K562 (cell line): ENCODE results near the gene CLEC19A. TPM values are rescaled to one million over a fixed set of nuclear protein-coding genes. Genes with fewer than 3 reads are reported as not detected.
A peak's percentile ranks its signal among the peaks of the same experiment; 100 is the strongest.

Experiments used
- ATAC-seq: fragments of 200-7000 bp; cut with Tn5 transposase; 3 replicates; pipeline ENCODE4 v1.9.1; 2020; ENCODE audit warnings: moderate library complexity
- BruUV-seq: library from RNA; stranded (reverse); fragments of 400-500 nt; replicated peaks from 2 replicates; lab custom pipeline; 2021; lab: Mats Ljungman, UMichigan
- CTCF ChIA-PET: fragments of 300-600 bp; formaldehyde crosslinking; extraction: SDS; loops from one replicate; lab custom pipeline; 2021; ENCODE audit warnings: low intra/inter-chr PET ratio; lab: Yijun Ruan, JAX
- POLR2A ChIA-PET: fragments of 300-600, 350-650 bp; sonication (Branson Sonifier 250); formaldehyde crosslinking; extraction: SDS; loops from one replicate; lab custom pipeline; 2021; ENCODE audit warnings: antibody characterized with exemption, inconsistent platforms; lab: Yijun Ruan, JAX
- DNase-seq, 4 experiments: peaks; one replicate each; pipeline versions ENCODE4 v3.0.0 to v3.0.0-alpha.2; 2011 to 2018; ENCODE audit warnings: low spot score in 3 of 4, mixed read lengths in 3 of 4; ENCODE audit errors: extremely low read depth in 1 of 4
- FAIRE-seq: peaks from 2 replicates; lab custom pipeline; 2011; peaks lifted over from hg19 to GRCh38; lab: Jason Lieb, UNC
- H2AFZ ChIP-seq: 2 replicates; pipeline ENCODE4 v1.6.0; 2011; ENCODE audit warnings: low read depth, low read length, control low read depth, inconsistent platforms
- H3K27ac ChIP-seq: fragments of 200-600 bp; 3 replicates; pipeline ENCODE4 v1.8.0; 2011; ENCODE audit warnings: low read depth, mild to moderate bottlenecking, control low read depth, inconsistent platforms, low read length, moderate library complexity, mixed read lengths; ENCODE audit errors: extremely low read depth
- H3K27me3 ChIP-seq, 2 experiments: fragments of 300-600 bp in 1 of 2; 2 replicates in 1 of 2; 3 replicates in 1 of 2; pipeline versions ENCODE4 v1.6.0 to v1.8.0; 2011; ENCODE audit warnings: inconsistent platforms in 2 of 2, low read length in 2 of 2, mild to moderate bottlenecking in 1 of 2, mixed read lengths in 1 of 2, moderate library complexity in 1 of 2; ENCODE audit not compliant: control insufficient read depth in 2 of 2, insufficient read depth in 2 of 2
- H3K36me3 ChIP-seq: fragments of 300-600 bp; 3 replicates; pipeline ENCODE4 v1.8.0; 2011; ENCODE audit warnings: mild to moderate bottlenecking, low read length, inconsistent platforms; ENCODE audit not compliant: control insufficient read depth, insufficient read depth
- H3K4me1 ChIP-seq, 2 experiments: fragments of 200-600 bp in 1 of 2; replicated peaks in 1 of 2; 2 replicates in 1 of 2; 3 replicates in 1 of 2; pipeline versions ENCODE4 v1.5.1 to v1.8.0; 2011; ENCODE audit warnings: inconsistent platforms in 2 of 2, low read length in 2 of 2, mild to moderate bottlenecking in 1 of 2, mixed read lengths in 1 of 2, moderate library complexity in 1 of 2; ENCODE audit not compliant: control insufficient read depth in 2 of 2, insufficient read depth in 2 of 2
- H3K4me2 ChIP-seq: 2 replicates; pipeline ENCODE4 v1.6.1; 2011; ENCODE audit warnings: low read length, control low read depth, inconsistent platforms, mixed read lengths; ENCODE audit not compliant: insufficient read depth
- H3K4me3 ChIP-seq: fragments of 200-600 bp; sonication (generic), shearing (Covaris generic); 2 replicates; pipeline ENCODE4 v1.5.1; 2016; ENCODE audit warnings: control low read depth, inconsistent platforms
- H3K79me2 ChIP-seq: fragments of 200-600 bp; 3 replicates; pipeline ENCODE4 v1.8.0; 2011; ENCODE audit warnings: low read length, inconsistent platforms; ENCODE audit not compliant: control insufficient read depth, insufficient read depth
- H3K9ac ChIP-seq, 2 experiments: 2 replicates each; pipeline versions ENCODE4 v1.6.0 to v1.6.1; 2011; ENCODE audit warnings: low read depth in 2 of 2, low read length in 2 of 2, control low read depth in 1 of 2, inconsistent platforms in 1 of 2, mild to moderate bottlenecking in 1 of 2, mixed read lengths in 1 of 2; ENCODE audit not compliant: insufficient read depth in 1 of 2
- H3K9me1 ChIP-seq: one replicate; pipeline ENCODE4 v1.6.0; 2011; ENCODE audit warnings: inconsistent platforms, mild to moderate bottlenecking, low read length, moderate library complexity; ENCODE audit not compliant: control insufficient read depth, insufficient read depth
- H3K9me3 ChIP-seq: replicated peaks from 2 replicates; pipeline ENCODE4 v1.5.1; 2011; ENCODE audit warnings: low read depth, low read length, inconsistent platforms; ENCODE audit not compliant: control insufficient read depth, insufficient read depth
- H4K20me1 ChIP-seq: replicated peaks from 2 replicates; pipeline ENCODE4 v1.6.1; 2011; ENCODE audit warnings: low read length, inconsistent platforms, mixed read lengths; ENCODE audit not compliant: control insufficient read depth, insufficient read depth
- ATF4 ChIP-seq: fragments of 450-650 bp; formaldehyde crosslinking; IDR thresholded peaks from 2 replicates; pipeline ENCODE4 v1.4.0; 2022; ENCODE audit warnings: mild to moderate bottlenecking, moderate library complexity
- CGGBP1 ChIP-seq: fragments of 250-450 bp; sonication (Bioruptor Pico); IDR thresholded peaks from 2 replicates; pipeline ENCODE4 v1.9.0; 2021; ENCODE audit warnings: mild to moderate bottlenecking
- DEAF1 ChIP-seq: fragments of 450-650 bp; formaldehyde crosslinking; IDR thresholded peaks from 2 replicates; pipeline ENCODE4 v1.4.0; 2020; ENCODE audit warnings: mild to moderate bottlenecking, moderate library complexity
- ESRRA ChIP-seq: fragments of 450-650 bp; IDR thresholded peaks from 2 replicates; pipeline ENCODE4 v1.6.1; 2014; ENCODE audit warnings: low read depth, mild to moderate bottlenecking, moderate library complexity, borderline replicate concordance
- FOSL1 ChIP-seq: fragments of 200-800 bp; sonication (Bioruptor generic); conservative IDR thresholded peaks from 2 replicates; pipeline ENCODE4 v1.6.1; 2016; ENCODE audit warnings: missing genetic modification characterization, missing compliant biosample characterization
- HMGN3 ChIP-seq: IDR thresholded peaks from 2 replicates; pipeline ENCODE4 v1.6.1; 2011; ENCODE audit warnings: borderline replicate concordance, low read depth, mild to moderate bottlenecking, mixed read lengths, low read length; ENCODE audit not compliant: insufficient read length; ENCODE audit errors: extremely low read depth
- KDM5B ChIP-seq: fragments of 200-600 bp; sonication (generic); IDR thresholded peaks from 2 replicates; pipeline ENCODE4 v1.6.1; 2012; ENCODE audit warnings: low read depth, mild to moderate bottlenecking, moderate library complexity, low read length, control low read depth, inconsistent platforms; ENCODE audit not compliant: insufficient replicate concordance
- MAFG ChIP-seq: fragments of 450-650 bp; conservative IDR thresholded peaks from 2 replicates; pipeline ENCODE4 v1.6.1; 2016; ENCODE audit warnings: missing genetic modification characterization, missing compliant biosample characterization
- PHB ChIP-seq: fragments of 250-450 bp; sonication (Bioruptor Pico); IDR thresholded peaks from 2 replicates; pipeline ENCODE4 v1.5.0; 2021
- SMARCA5 ChIP-seq: fragments of 450-650 bp; IDR thresholded peaks from 2 replicates; pipeline ENCODE4 v1.6.1; 2016
- ZNF12 ChIP-seq: sonication (generic); formaldehyde crosslinking; IDR thresholded peaks from 2 replicates; pipeline ENCODE4 v1.4.0; 2020; ENCODE audit warnings: mild to moderate bottlenecking, missing genetic modification reagents
- ZNF134 ChIP-seq: fragments of 250-450 bp; sonication (Bioruptor Pico); conservative IDR thresholded peaks from 2 replicates; pipeline ENCODE4 v1.4.0; 2020
- ZNF316 ChIP-seq: fragments of 450-650 bp; IDR thresholded peaks from 2 replicates; pipeline ENCODE4 v1.6.1; 2016
- ZNF41 ChIP-seq: fragments of 250-450 bp; sonication (Bioruptor Pico); conservative IDR thresholded peaks from 2 replicates; pipeline ENCODE4 v1.4.0; 2020; ENCODE audit warnings: mild to moderate bottlenecking
- ZNF445 ChIP-seq: fragments of 250-450 bp; sonication (Bioruptor Pico); IDR thresholded peaks from 2 replicates; pipeline ENCODE4 v1.4.0; 2020; ENCODE audit warnings: low read depth, mild to moderate bottlenecking, moderate library complexity
- ZNF644 ChIP-seq: fragments of 200-800 bp; sonication (Bioruptor generic); IDR thresholded peaks from 2 replicates; pipeline ENCODE4 v1.6.1; 2016; ENCODE audit warnings: low read depth, missing genetic modification characterization, missing compliant biosample characterization
- ZNF655 ChIP-seq: fragments of 250-450 bp; sonication (Bioruptor Pico); IDR thresholded peaks from 2 replicates; pipeline ENCODE4 v1.5.0; 2021
- WGBS: fragments of 100-300 bp; shearing (Covaris generic); methylation state at CpG from one replicate; pipeline ENCODE4 v1.1.6; 2016; ENCODE audit warnings: low coverage, mixed read lengths; ENCODE audit not compliant: insufficient coverage; ENCODE audit errors: missing lambda C conversion rate; 5-methylcytosine and 5-hydroxymethylcytosine counted together
- in situ Hi-C: fragments of 300-500 bp; cut with MboI; formaldehyde crosslinking; loops from 4 replicates; pipeline ENCODE4 v1.15.0; 2018; ENCODE audit warnings: inconsistent platforms, mixed read lengths
- intact Hi-C: fragments of 100-400 bp; cut with micrococcal nuclease; formaldehyde crosslinking; loops from 2 replicates; pipeline ENCODE4 v1.14.2; 2022
- polyA plus RNA-seq, 8 experiments: library from polyadenylated mRNA; depleted of rRNA in 4 of 8; stranded (reverse) in 5 of 8; unstranded in 3 of 8; fragments of >200 nt; fragmentation: Nextera tagmentation in 2 of 8; fragmentation: Illumina TruSeq in 1 of 8; extraction: Ambion mirVana in 2 of 8; extraction: Trizol in 1 of 8; gene quantifications; 2 replicates each; pipeline versions ENCODE4 v1.2.1 to v1.2.3, GENCODE V29; 2011 to 2014; ENCODE audit warnings: inconsistent platforms in 1 of 8, missing spikeins in 1 of 8
- total RNA-seq, 7 experiments: library from RNA; depleted of rRNA in 6 of 7; stranded (reverse); fragments of >200 nt in 6 of 7; fragmentation: Illumina TruSeq in 2 of 7; extraction: Trizol in 2 of 7; gene quantifications; 2 replicates each; pipeline versions ENCODE4 v1.2.1 to v1.2.3, GENCODE V29; 2011 to 2021; ENCODE audit warnings: low replicate concordance in 1 of 7

CLEC19A gene
- total and polyA plus RNA-seq, 9 of the 15 experiments (the other 6 are each of a cell fraction or from before 2014, with no cell fraction given): not detected

- TF ChIP-seq HMGN3 (no peak), ZNF316 (0 out of 2 replicates have a peak, but pooled peaks have one; percentile 14), SMARCA5 (no peak), MAFG (tag) (peak; percentile 26; the same call in 1 of the 2 replicates), FOSL1 (tag) (peak; percentile 71), PHB (no peak), KDM5B (no peak), ZNF445 (CRISPR knock-in tag) (no peak)
- TF ChIP-seq, all 486 proteins: peak for 8
Measured at GRCh38 chr16:19330841-19331397, 45.4 kb downstream of the CLEC19A start (continued).

- in situ Hi-C loops: no loop called here
- TF ChIP-seq ZNF644 (tag) (no peak), DEAF1 (CRISPR knock-in tag) (no peak), CGGBP1 (CRISPR knock-in tag) (no peak), ZNF41 (CRISPR knock-in tag) (no peak), ESRRA (peak; percentile 50; the same call in 1 of the 2 replicates), ZNF655 (CRISPR knock-in tag) (no peak), ATF4 (CRISPR knock-in tag) (no peak), ZNF134 (no peak), ZNF12 (no peak)
Measured at GRCh38 chr16:19331794-19332193, 46.3 kb downstream of the CLEC19A start.

More at GRCh38 chr16:19331794-19332193, 46.3 kb downstream of the CLEC19A start:
- Histone ChIP-seq H3K9me1 (no peaks in the 10 kb centered on the region), H3K27ac (peak overlapping the region; percentile 53; the same call in 1 of the 3 replicates), H2AFZ (peak overlapping the region; percentile 82), H3K36me3 (no peaks in the 10 kb centered on the region), H4K20me1 (no peaks in the 10 kb centered on the region), H3K27me3 (peaks cover 0 to 8% of the 10 kb centered on the region in 2 experiments; a peak in 1 of 5 replicates), H3K79me2 (no peaks in the 10 kb centered on the region), H3K4me1 (peaks cover 0 to 10% of the 10 kb centered on the region in 2 experiments; a peak in 3 of 5 replicates), H3K9ac (no peak overlapping the region), H3K9me3 (no peaks in the 10 kb centered on the region), H3K4me2 (no peak overlapping the region), H3K4me3 (no peak overlapping the region)
- ChIA-PET CTCF (no interaction called here), POLR2A (interaction anchor here (0.5 to 0.6 kb wide), 2 partner anchors 14 to 125 kb away, joined by 3 read pairs; no protein-coding TSS in a partner anchor)
- FAIRE-seq: peak; percentile 15
- BruUV-seq: no TSS peak
- intact Hi-C loops: no loop called here
- WGBS: 0% methylated on average over 4 of the region's 4 CpGs
- peak in 1 of 4 experiments; percentile 23 for DNase-seq
- ATAC-seq: no peak
